Measurements from ENCODE around the gene ZFHX3.

ZFHX3 gene

DNA sequence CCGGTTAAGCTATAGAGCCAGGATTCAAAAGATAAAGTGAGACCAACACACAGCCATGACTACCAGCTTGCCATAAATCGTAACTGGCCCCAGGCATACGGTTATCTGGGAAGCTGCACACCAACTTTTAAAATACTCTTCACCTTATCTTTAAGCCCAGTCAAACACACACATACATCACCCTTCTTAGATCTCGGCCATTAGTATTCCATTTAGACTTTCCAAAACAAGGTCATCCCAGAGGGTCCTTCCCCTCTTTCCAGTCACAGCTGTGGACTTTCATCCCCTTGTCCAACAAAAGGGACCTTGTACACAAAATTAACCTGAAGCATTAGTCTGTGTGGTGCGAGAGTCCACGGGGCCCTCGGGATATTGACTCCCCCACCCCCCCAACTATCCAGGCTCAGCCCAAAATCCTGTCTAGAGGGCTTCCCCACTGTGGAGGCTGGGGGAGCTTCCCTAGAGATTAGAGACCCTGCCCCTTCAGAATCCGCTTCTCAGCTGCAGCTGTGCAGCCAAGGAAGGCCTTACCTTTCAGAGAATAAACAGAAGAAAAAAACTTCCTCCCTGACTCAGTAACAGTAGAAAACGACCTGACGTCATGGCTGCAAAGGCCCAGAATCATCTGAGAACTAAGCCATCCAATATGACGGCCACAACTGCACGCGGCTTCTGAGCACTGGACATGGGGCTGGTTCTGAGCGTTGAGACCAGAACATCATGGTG is 9.9 kb downstream of the ZFHX3 start:
- no peak for DNase-seq

GRCh38 chr16:73037331-73037745 is 10.6 kb downstream of the ZFHX3 start:
- DNase-seq: no peak

DNA sequence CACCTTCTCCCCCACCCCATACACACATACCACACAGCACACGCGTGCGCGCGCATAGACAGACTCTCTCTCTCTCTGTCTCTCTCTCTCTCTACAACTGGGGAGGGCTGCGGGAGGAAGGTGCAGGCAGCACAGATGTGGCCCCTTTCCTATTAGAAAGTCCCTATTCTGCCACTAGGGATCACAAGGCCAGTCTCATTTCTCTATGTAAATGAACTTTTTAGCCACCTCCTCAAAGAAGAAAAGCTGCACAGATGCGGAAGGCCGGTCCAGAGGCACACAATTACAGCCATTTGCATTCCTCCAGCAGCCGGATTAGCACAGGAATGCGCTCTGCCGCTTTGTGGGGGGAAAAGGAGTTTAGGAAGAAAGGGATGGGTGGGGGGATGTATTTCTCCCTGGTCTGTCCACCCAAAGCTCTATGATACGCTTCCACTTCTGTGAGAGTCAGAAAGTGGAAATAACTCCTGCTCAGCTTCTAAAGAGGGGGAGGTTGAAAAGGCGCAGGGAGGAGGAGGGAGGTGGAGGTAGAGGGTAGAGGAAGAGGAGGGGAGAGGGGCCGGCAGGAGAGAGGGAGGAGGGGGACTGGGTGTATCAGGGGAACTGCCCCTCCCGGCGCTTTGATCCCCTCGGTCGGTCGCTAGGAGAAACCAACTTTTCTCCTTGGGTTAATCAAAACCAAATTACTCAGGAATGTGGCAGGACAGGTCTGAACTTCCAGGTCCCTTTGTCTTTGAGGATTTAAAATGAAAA is 11.7 kb downstream of the ZFHX3 start:
- no peak for DNase-seq

DNA sequence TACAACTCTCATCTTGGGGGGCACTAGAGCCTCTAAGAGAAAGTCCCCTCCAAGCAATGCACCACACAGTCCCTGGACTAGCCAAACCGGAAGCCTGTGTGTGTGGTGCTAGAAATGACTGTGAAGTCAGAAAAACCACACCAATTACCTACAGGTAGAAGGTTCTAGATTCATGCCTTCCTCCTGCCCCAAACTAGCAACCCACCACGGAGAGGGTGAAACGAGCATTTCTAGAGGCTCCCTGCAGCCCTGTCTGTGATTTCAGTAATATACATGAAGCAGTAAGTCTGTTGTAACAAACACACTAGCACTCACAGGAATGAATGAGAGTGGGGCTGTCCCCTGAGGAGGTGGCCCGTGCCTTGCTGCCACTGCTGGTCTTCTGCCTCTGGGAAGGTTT is 13.6 kb downstream of the ZFHX3 start:
- DNase-seq: no peak

GRCh38 chr16:73033271-73033998 is 14.5 kb downstream of the ZFHX3 start:
- DNase-seq: no peak

- DNase-seq: no peak
Measured at GRCh38 chr16:73032541-73033270, 15.2 kb downstream of the ZFHX3 start.

DNA sequence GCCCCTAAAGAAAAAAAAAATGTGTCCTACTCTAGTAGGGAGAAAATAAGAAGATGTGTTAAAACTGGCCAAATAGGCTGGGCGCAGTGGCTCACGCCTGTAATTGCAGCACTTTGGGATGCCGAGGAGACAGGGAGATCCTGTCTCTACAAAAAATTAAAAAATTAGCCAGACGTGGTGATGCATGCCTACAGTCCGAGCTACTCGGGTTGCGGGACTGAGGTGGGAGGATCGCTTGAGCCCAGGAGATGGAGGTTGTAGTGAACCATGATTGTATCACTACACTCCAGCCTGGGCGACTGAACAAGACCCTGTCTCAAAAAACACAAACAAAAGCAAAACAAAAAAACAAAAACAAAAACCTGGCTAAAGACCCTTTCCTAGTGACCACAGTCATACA is 15.9 kb downstream of the ZFHX3 start:
- DNase-seq: no peak

DNA sequence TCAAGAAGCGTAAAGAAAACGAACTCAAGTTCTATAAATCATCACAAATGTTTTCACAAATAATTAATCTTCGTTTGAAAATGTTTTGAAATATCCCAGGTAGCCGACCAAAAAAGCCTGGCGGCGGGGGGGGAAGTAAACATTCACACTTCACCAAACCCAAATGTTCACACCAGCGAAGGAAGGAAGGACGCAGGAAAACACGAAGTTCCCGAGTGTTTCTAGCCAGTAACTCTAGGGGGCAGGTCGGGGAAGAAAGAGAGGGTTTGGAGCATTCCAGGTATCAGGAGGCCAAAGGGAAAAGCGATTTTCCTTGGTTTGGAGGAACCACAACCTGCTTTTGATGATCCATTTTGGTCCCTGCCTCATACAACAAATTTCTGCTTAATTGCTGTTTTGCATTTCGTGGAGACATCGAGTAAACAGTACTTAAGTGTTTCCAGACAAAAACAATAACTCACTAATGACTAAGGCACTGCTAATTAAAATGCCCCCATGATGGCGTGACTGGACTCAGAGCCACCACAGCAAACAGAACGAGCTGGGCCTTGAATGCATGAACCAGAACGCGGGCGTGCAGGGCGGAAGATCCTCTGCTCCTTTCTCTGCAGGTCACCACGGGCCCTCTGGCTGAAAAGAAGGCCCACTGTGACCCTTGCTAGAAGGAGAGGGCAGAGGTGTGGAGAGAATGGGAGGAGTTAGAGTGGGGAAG is 16.6 kb downstream of the ZFHX3 start:
- DNase-seq: no peak

GRCh38 chr16:73028721-73029361 is 19.1 kb downstream of the ZFHX3 start:
- no peak for DNase-seq

DNA sequence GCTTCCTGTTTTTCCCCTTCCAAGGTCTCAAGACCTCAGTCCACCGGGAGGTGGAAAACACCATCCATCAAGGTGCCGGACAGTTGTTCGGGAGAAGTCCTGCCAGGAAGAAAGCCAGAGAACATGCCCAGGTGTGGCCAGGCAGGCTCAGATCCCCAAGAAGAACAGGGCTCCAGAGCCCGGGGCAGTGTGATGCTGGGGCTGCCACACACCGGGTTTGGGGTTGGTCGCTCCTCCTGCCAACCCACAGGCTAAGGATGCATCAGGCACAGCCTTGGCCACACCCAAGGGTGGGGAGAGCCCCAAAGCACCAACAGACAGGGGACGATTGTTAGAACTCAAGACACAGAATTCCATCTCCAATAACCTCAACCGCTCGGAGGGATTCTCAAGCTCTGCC is 19.7 kb downstream of the ZFHX3 start:
- no peak for DNase-seq

DNA sequence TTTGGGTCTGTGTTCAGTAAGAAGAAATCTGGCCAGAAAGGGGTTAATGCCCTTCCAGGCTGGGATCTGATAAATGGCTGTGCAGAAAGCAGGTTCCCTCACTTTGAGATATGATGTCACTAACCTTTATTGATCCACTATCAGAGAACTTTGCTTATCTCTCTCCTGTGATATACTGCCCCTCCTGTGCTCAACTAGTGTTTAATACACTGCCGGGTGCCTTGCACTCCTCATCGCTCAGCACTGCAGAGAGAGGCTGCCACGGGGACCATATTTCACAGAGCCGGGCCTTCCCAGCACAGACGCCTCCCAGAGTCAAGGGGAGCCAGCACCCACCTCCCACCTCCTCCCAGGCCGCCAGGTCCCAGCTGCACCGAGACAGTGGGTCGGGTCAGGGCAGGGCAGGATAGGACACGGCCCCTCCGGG is 20.2 kb downstream of the ZFHX3 start:
- DNase-seq: no peak

DNA sequence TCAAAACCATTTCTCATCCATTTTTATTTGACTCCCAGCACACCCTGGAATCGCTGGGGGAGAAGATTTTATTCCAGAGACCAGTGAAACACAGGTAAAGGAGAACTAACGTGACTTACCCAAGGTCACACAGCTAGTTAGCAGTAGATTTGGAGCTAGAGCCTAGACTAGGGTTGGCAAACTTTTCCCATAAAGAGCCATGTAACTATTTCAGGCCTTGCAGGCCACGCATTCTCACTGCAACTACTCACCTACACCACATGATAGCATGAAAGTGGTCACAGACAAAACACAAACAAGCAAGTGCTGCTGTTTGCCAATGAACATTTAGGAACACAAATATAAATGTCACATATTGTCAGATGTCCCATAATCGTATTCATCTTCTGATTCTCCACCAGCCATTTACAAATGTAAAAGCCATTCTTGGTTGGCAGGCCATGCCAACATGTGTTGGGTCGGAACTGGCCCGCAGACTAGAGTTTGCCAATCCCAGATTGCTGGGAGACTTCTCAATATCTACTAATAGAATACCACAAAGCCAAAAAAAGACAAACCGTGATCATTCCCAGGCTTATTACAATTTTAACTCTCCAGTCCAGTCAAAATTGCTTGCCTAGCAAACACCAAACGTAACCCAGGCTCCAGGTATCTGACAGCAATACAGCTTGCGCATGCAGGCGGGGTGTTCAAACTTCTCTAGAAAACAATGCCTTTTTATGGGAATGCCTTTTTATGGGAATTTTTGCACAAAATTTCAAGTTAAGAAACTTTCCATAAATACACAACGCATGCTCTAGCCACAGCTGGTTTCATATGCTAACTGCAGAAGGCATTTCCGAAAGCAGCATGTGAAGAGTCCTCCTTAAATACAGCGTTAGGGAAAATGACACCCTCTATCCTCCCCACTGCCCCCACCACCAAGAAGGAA is 20.9 kb downstream of the ZFHX3 start:
- no peak for DNase-seq

DNA sequence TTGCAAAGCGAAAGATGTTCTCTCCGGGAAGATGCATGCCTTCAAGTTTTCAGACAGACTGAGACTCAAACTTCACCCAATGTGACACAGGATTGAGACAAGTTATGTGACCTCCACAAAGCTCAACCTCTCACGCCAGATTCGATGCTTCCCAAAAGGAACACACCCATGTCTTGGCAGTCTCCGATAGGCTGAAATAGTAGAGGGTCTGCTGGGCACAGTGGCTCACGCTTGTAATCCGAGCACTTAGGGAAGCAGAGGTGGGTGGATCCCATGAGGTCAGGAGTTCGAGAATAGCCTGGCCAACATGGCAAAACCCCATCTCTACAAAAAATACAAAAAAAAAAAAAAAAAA is 22.1 kb downstream of the ZFHX3 start:
- DNase-seq: no peak

- DNase-seq: no peak
Measured at GRCh38 chr16:73025151-73025855, 22.6 kb downstream of the ZFHX3 start.

DNA sequence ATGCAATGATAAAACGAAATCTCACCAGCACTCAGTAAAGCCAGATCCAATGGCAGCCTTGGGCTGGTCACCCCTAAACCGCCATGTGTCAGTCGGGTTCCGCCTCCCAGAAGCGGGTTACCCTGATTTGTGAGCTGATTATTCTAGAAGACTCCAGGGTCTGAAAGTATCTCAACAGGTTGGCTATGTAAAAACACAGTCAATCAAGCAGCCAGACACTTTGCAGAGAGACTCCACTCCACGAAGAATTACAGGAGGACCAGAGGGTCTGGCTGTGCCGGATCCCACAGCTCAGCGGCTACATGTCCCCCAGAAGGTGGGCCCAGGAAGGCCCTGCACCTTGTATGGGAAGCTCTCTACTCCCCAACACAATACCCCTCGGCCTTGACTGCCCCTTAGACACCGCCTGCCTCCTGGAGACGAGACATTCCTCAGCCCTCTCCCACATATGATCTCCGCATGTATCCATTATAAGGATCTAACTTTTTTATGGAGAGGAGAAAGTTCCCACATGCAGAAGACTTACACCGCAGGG is 23.3 kb downstream of the ZFHX3 start:
- no peak for DNase-seq

DNA sequence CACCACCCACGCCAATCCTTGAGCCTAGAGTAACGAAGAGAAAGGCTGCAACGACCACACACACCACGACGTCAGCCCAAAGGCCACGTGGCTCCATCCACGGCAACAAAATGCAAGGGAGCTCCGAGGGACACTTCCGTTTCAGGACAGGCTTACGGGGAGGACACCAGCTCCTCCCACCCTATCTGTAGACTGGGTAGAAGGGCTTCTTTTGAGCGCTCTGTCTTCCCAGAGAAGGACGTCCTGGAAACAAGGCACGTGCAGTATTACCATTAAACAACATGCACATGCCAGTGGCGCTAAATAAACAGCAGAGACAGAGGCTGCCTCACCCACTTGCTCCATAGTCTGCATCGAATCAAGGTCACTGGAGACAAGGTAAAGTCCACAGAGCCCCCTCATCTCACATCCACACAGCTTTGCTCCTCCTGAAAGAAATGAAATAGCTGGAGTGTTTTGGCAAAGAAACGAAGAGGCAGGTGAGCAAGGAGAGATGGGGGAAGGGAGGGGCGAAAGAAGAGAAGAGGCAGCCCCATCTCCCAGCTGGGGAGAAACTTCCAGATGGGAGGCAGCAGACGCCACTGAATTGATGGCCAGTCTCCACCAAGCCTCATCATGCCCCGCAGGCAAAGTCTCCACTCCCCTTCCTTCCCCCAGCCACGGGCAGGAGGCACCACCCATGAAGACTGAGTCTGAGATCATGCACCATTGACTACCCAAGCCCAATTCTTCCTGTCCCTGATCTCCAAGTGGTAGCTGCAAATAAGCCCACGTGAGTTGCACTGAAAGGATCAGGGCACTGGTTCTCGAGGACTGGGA is 24.0 kb downstream of the ZFHX3 start:
- DNase-seq: no peak

GRCh38 chr16:73023320-73023719 is 24.6 kb downstream of the ZFHX3 start:
- no peak for DNase-seq

DNA sequence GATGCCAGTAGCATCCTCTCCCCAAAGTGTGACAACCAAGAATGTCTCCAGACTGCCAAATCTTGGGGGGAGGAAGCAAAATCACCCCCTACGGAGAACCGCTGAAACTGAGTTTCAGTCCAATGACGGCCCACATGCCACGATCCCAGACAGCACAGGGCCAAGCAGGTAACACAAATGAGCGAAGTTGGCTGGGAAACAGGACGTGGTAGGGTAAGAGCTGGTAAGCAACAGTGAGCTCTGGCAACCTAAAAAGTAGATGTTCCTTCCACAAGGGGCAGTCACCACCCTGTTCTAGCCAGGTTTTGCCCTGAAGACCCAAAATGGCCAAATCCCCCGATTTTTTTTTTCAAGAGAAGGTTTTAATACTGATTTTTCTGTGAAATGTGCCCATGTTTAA is 25.4 kb downstream of the ZFHX3 start:
- DNase-seq: no peak

- DNase-seq: no peak
Measured at GRCh38 chr16:73021866-73022495, 25.9 kb downstream of the ZFHX3 start.
